GM12874 (cell line): ENCODE measurements around the gene FOLR2.

ENCODE experiments used
- CTCF ChIP-seq: IDR thresholded peaks from 2 replicates; pipeline ENCODE4 v1.5.1; 2011; ENCODE audit warnings: low read depth, mild to moderate bottlenecking, control low read depth, low read length, moderate library complexity; ENCODE audit not compliant: insufficient read depth

FOLR2 gene

GRCh38 chr11:72241291-72241781 lies 24.7 kb downstream of the FOLR2 start:
- TF ChIP-seq CTCF: no peak

- no peak for TF ChIP-seq CTCF
Observed at GRCh38 chr11:72242141-72242540, 25.5 kb downstream of the FOLR2 start.

- no peak for TF ChIP-seq CTCF
Observed at GRCh38 chr11:72243173-72244059, 26.8 kb downstream of the FOLR2 start.

- no peak for TF ChIP-seq CTCF
Observed at GRCh38 chr11:72244060-72244360, 27.4 kb downstream of the FOLR2 start, which contains the start of gene PHOX2A. TSS of gene PHOX2A (minus strand) at chr11:72244176. CDS start at chr11:72244004, 172 bp downstream.

- no peak for TF ChIP-seq CTCF
Observed at GRCh38 chr11:72244361-72245262, 28.0 kb downstream of the FOLR2 start.

- no peak for TF ChIP-seq CTCF
Observed at GRCh38 chr11:72245263-72245816, 28.7 kb downstream of the FOLR2 start.

GRCh38 chr11:72247584-72247983 lies 31.0 kb downstream of the FOLR2 start:
- no peak for TF ChIP-seq CTCF
